PC-9 (cell line): ENCODE data around the gene AQP1. TPM values are rescaled to one million over a fixed set of nuclear protein-coding genes. Genes with fewer than 3 reads are reported as not detected.

ENCODE experiments used
- BruUV-seq: library from RNA; stranded (reverse); fragments of 400-500 nt; replicated peaks from 2 replicates; lab custom pipeline; 2021; lab: Mats Ljungman, UMichigan
- CTCF ChIA-PET: fragments of 300-600 bp; sonication (Branson Sonifier 250); formaldehyde crosslinking; loops from one replicate; lab custom pipeline; 2022; ENCODE audit warnings: antibody characterized with exemption; lab: Charles Lee
- POLR2A ChIA-PET: fragments of 300-600 bp; sonication (Branson Sonifier 250); formaldehyde crosslinking; loops from one replicate; lab custom pipeline; 2022; ENCODE audit warnings: antibody characterized with exemption; ENCODE audit not compliant: unreplicated experiment; lab: Charles Lee
- DNase-seq, 2 experiments: peaks; one replicate each; pipeline versions ENCODE4 v3.0.0 to v3.0.0-alpha.2; 2015 to 2022; ENCODE audit warnings: mixed read lengths in 1 of 2
- H2AFZ ChIP-seq: fragments of 200-600 bp; sonication (generic); 2 replicates; pipeline ENCODE4 v1.8.1; 2017; ENCODE audit warnings: antibody characterized with exemption
- H3F3A ChIP-seq: fragments of 200-600 bp; sonication (generic); 2 replicates; pipeline ENCODE4 v1.8.1; 2017; ENCODE audit warnings: antibody characterized with exemption, mild to moderate bottlenecking, low read depth; ENCODE audit not compliant: insufficient read depth
- H3K27ac ChIP-seq: fragments of 200-600 bp; sonication (generic); 2 replicates; pipeline ENCODE4 v1.6.1; 2016; ENCODE audit warnings: mixed run types
- H3K27me3 ChIP-seq: fragments of 200-600 bp; sonication (generic); 2 replicates; pipeline ENCODE4 v1.6.1; 2016; ENCODE audit warnings: low read depth, mixed run types; ENCODE audit not compliant: insufficient read depth
- H3K36me3 ChIP-seq: fragments of 200-600 bp; sonication (generic); 2 replicates; pipeline ENCODE4 v1.6.1; 2016; ENCODE audit warnings: low read depth, mixed run types
- H3K4me1 ChIP-seq: fragments of 200-600 bp; sonication (generic); replicated peaks from 2 replicates; pipeline ENCODE4 v1.6.1; 2016; ENCODE audit warnings: mixed run types; ENCODE audit not compliant: insufficient read depth
- H3K4me2 ChIP-seq: fragments of 200-600 bp; sonication (generic); 2 replicates; pipeline ENCODE4 v1.6.1; 2017; ENCODE audit warnings: mixed run types
- H3K4me3 ChIP-seq: fragments of 200-600 bp; sonication (generic); 2 replicates; pipeline ENCODE4 v1.6.1; 2016; ENCODE audit warnings: mixed run types
- H3K79me2 ChIP-seq: fragments of 200-600 bp; sonication (generic); 2 replicates; pipeline ENCODE4 v1.6.1; 2017; ENCODE audit warnings: low read depth, mixed run types
- H3K9me2 ChIP-seq: fragments of 200-600 bp; sonication (generic); 2 replicates; pipeline ENCODE4 v1.8.1; 2017; ENCODE audit warnings: mild to moderate bottlenecking; ENCODE audit not compliant: insufficient read depth
- H3K9me3 ChIP-seq: fragments of 200-600 bp; sonication (generic); 2 replicates; pipeline ENCODE4 v1.8.1; 2016; ENCODE audit warnings: low read depth; ENCODE audit not compliant: insufficient read depth
- H4K20me1 ChIP-seq: fragments of 200-600 bp; sonication (generic); 2 replicates; pipeline ENCODE4 v1.8.1; 2017; ENCODE audit not compliant: insufficient read depth
- EZH2 ChIP-seq: fragments of 200-600 bp; sonication (generic); IDR thresholded peaks from 2 replicates; pipeline ENCODE4 v1.8.0; 2017; ENCODE audit warnings: antibody characterized with exemption, low read depth
- intact Hi-C: fragments of 100-400 bp; cut with micrococcal nuclease; formaldehyde crosslinking; loops from one replicate; pipeline ENCODE4 v1.10.0; 2022; ENCODE audit not compliant: unreplicated experiment
- total RNA-seq: library from RNA; stranded (reverse); gene quantifications from 2 replicates; pipeline ENCODE4 v1.2.3, GENCODE V29; 2021
- TF ChIP-seq, protein P1 (sequence below): fragments of 200-600 bp; sonication (generic); conservative IDR thresholded peaks from 2 replicates; pipeline ENCODE4 v1.6.1; 2017; ENCODE audit warnings: mixed run types, antibody characterized with exemption, mild to moderate bottlenecking, moderate library complexity

The AQP1 gene
- total RNA-seq, 1 experiment from 2014 or later = 4.0 TPM

DNA sequence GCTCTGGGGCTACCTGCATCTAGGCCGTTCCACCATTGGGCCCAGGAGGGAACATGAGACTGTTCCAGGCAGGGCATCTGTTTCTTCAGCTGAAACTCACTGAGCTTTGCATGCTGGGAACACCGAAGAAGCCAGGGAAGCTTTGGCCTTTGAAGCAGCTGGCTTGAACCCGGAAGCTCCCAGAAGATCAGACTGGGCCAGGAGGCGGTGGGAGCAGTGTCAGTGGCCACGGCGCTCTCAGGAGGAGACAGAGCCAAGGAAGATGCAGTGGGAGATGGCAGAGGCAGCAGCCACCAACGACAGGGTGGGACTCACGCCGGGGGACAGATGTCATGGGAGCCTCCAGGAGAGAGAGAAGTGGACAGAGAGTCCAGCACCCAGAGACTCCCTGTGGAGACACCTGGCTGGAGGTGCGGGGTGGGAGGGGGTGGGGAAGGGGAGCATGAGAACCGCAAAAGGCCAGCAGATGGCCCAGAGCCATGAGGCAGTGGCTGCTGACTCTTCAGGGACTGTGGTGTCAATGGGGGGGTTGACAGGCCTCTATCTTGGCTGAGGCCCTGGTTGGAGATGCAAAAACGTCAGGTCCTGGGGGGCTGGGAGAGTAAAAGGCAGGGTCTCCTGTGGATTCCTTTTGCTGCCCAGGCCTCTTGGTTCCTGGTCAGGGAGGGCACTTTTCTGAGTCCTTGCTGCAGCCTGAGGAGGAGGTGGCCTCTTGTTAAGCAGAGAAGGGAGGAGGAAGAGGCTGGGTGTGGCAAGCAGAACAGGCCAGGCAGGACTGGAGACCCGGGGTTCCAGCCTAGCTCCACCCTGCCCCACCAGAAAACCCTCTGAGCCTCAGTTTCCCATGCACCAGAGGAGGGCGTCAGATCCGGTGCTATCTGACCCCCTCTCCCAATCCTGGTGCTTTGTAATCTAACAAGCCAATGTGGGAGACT lies 6.3 kb upstream of the AQP1 start:
- Histone ChIP-seq H3K27ac (no peak overlapping the region), H3K9me3 (no peaks in the 10 kb centered on the region), H4K20me1 (no peaks in the 10 kb centered on the region), H3K27me3 (no peaks in the 10 kb centered on the region), H3K79me2 (no peaks in the 10 kb centered on the region), H3K36me3 (no peaks in the 10 kb centered on the region), H3K9me2 (no peaks in the 10 kb centered on the region), H3K4me2 (peak overlapping the region; percentile 45), H3K4me1 (peaks cover 28% of the 10 kb centered on the region), H3K4me3 (no peak overlapping the region), H3F3A (no peaks in the 10 kb centered on the region), H2AFZ (no peak overlapping the region)
- no peak for TF ChIP-seq EZH2
- TF ChIP-seq, protein P1, sequence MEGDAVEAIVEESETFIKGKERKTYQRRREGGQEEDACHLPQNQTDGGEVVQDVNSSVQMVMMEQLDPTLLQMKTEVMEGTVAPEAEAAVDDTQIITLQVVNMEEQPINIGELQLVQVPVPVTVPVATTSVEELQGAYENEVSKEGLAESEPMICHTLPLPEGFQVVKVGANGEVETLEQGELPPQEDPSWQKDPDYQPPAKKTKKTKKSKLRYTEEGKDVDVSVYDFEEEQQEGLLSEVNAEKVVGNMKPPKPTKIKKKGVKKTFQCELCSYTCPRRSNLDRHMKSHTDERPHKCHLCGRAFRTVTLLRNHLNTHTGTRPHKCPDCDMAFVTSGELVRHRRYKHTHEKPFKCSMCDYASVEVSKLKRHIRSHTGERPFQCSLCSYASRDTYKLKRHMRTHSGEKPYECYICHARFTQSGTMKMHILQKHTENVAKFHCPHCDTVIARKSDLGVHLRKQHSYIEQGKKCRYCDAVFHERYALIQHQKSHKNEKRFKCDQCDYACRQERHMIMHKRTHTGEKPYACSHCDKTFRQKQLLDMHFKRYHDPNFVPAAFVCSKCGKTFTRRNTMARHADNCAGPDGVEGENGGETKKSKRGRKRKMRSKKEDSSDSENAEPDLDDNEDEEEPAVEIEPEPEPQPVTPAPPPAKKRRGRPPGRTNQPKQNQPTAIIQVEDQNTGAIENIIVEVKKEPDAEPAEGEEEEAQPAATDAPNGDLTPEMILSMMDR = no peak
- peak in 1 of 2 experiments; percentile 44 for DNase-seq
- CTCF ChIA-PET = interaction anchor here (0.6 kb wide), 2 partner anchors 128 to 1019 kb away, joined by 3 to 4 read pairs; no protein-coding TSS in a partner anchor
- BruUV-seq = no TSS peak
- POLR2A ChIA-PET = interaction anchor here (0.5 kb wide), 1 partner anchor 611 kb away, joined by 5 read pairs; no protein-coding TSS in a partner anchor
- intact Hi-C loops = loop anchor here (1.0 to 2.0 kb wide), 2 partner anchors 17 to 46 kb away; no protein-coding TSS in a partner anchor

DNA sequence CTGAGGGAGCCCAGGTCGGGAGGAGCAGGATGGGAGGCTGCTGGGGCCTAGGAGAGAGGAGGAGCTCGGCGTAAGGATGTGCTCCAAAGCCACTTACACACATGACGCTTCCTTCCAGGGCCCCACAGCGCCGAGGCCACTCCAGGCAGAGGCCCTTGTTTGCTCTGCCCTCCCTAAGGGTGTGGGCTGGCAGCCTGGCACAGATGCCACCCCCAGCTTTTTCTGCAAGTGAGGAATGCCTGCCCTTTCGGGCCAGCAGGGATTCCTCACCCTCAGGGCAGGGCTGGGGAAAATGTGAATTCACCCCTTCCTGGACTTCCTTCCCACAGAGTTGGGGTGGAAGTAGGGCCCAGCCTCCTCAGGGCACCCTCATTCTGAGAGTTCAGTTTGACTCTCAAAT lies 5.6 kb upstream of the AQP1 start:
- Histone ChIP-seq H3K9me3 (no peaks in the 10 kb centered on the region), H4K20me1 (no peaks in the 10 kb centered on the region), H2AFZ (no peak overlapping the region), H3K27me3 (no peaks in the 10 kb centered on the region), H3K9me2 (no peaks in the 10 kb centered on the region), H3F3A (no peaks in the 10 kb centered on the region), H3K79me2 (no peaks in the 10 kb centered on the region), H3K36me3 (no peaks in the 10 kb centered on the region), H3K27ac (no peak overlapping the region), H3K4me1 (peaks cover 28% of the 10 kb centered on the region), H3K4me2 (peak overlapping the region; percentile 45), H3K4me3 (no peak overlapping the region)
- no TSS peak for BruUV-seq
- peak; percentile 74 to 83 for DNase-seq
- CTCF ChIA-PET = interaction anchor here (0.6 kb wide), 1 partner anchor 129 kb away, joined by 3 read pairs; no protein-coding TSS in a partner anchor
- POLR2A ChIA-PET = interaction anchor here (0.5 kb wide), 1 partner anchor 611 kb away, joined by 5 read pairs; no protein-coding TSS in a partner anchor
- intact Hi-C loops = loop anchor here (1.0 kb wide), 1 partner anchor 47 kb away; no protein-coding TSS in a partner anchor
- no peak for TF ChIP-seq EZH2
- TF ChIP-seq, protein P1 = no peak

DNA sequence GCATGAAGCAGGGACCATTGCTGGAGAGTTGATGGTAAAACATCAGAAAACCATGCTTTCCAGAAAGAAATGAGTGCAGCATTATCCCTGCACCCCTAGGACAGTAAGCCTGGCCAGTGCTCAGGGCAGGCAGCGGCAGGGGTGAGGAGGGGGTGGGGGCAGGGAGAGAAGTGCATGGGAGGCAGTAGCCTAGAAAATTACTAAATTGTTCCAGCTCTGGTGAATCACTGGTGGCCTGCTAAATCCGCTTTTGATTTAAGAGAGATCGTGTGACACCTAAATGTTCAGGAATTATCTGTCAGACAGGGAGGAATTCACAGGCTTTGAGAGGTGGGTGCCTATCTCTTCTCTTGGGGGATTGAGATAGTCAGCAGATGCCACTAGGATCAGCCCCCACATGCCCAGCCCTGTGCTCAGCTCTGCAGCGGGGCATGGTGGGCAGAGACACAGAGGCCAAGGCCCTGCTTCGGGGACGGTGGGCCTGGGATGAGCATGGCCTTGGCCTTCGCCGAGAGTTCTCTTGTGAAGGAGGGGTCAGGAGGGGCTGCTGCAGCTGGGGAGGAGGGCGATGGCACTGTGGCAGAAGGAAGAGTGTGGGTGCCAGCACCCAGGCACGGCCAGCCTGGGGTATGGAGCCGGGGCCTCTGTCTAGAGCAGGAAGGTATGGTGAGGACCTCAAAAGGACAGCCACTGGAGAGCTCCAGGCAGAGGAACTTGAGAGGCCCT lies 5.0 kb upstream of the AQP1 start:
- Histone ChIP-seq H3K79me2 (no peaks in the 10 kb centered on the region), H3K36me3 (no peaks in the 10 kb centered on the region), H3K4me2 (peak overlapping the region; percentile 45), H3K27me3 (no peaks in the 10 kb centered on the region), H3K4me1 (peaks cover 28% of the 10 kb centered on the region), H2AFZ (no peak overlapping the region), H3F3A (no peaks in the 10 kb centered on the region), H3K27ac (no peak overlapping the region), H4K20me1 (no peaks in the 10 kb centered on the region), H3K9me2 (no peaks in the 10 kb centered on the region), H3K4me3 (no peak overlapping the region), H3K9me3 (no peaks in the 10 kb centered on the region)
- BruUV-seq = no TSS peak
- intact Hi-C loops = loop anchor here (1.0 kb wide), 1 partner anchor 47 kb away; no protein-coding TSS in a partner anchor
- POLR2A ChIA-PET = no interaction called here
- TF ChIP-seq, protein P1 = no peak
- no peak for TF ChIP-seq EZH2
- CTCF ChIA-PET = no interaction called here
- no peak for DNase-seq
